Occipital lobe (tissue), 2 donors: ENCODE data around the gene POU3F1. TPM values are rescaled to one million over a fixed set of nuclear protein-coding genes. Genes with fewer than 3 reads are reported as not detected.
"Not testable (repeated sequence)": the region's sequence is repeated elsewhere in the genome, so short reads cannot be mapped to it uniquely, and the experiment has no call there.

Experiments used
- DNase-seq: peaks from one replicate; lab custom pipeline; 2025; lab: John Stamatoyannopoulos, UW
- total RNA-seq: library from RNA; depleted of rRNA; stranded (reverse); fragments of >200 nt; gene quantifications from one replicate; pipeline ENCODE4 v1.2.3, GENCODE V29; 2014

POU3F1 gene
- total RNA-seq, 1 donor from 2014 or later, result 9.4 TPM

DNA sequence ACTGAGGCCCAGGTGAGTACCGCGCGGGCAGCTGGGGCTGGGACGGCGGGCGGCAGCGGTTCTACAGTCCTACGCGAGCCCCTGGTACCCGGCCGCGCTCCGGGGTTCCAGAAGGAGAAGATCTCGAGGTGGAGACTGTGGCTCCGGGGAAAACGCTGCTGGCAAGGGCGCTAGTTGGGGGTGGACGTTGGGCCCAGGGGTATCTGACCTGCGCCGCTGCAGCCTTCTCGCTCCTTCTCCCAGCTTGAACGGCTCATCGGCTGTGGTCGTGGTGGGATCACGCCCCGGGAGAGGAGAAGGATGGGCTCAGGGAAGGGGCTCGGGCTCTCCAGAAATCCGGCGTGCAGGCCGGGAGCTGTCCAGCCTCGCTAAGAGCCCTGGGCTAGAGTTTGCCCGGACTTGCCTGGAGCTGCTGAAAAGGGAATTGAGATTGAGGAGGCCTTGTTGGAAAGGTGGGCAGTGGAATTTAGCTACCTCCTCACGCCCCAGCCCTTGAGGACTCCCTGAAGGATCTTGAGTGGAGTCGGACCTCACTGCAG is 1.1 kb upstream of the POU3F1 start:
- no peak for DNase-seq

DNA sequence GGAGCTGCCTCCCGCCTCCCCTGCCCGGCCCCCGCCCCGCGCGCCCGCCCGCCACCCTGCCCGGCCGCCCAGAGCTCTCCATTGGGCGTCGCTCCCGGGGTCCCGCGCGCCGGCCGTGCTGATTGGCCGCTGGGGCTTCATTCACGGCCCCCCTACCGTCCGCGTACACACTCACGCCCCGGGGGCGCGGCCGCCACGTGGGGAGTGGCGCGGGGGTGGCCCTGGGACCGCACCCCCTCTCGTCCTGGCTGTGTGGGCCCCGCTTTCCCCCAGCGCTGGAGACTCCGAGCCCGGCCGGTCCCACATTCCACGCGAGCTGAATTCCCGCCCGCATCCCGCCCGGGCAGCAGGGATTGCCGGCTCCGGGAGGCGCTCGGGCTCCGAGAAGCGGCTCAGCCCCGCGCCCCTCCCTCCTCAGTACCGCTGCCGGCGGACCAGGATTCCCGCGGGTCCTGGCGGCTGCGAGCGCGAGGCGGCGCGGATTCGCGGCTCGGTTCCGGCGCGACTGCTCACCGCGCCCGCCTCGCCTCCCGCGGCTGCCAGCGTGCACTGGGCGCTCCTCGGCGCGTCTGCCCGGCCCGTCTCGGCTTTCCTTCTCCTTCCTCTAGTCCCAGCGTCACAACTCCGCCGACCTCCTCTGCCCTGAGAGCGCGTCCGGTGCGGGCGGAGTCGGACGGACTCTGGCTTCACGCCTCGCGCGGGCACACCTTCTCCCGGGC is 450 bp upstream of the POU3F1 start:
- DNase-seq, result peak; percentile 91

DNA sequence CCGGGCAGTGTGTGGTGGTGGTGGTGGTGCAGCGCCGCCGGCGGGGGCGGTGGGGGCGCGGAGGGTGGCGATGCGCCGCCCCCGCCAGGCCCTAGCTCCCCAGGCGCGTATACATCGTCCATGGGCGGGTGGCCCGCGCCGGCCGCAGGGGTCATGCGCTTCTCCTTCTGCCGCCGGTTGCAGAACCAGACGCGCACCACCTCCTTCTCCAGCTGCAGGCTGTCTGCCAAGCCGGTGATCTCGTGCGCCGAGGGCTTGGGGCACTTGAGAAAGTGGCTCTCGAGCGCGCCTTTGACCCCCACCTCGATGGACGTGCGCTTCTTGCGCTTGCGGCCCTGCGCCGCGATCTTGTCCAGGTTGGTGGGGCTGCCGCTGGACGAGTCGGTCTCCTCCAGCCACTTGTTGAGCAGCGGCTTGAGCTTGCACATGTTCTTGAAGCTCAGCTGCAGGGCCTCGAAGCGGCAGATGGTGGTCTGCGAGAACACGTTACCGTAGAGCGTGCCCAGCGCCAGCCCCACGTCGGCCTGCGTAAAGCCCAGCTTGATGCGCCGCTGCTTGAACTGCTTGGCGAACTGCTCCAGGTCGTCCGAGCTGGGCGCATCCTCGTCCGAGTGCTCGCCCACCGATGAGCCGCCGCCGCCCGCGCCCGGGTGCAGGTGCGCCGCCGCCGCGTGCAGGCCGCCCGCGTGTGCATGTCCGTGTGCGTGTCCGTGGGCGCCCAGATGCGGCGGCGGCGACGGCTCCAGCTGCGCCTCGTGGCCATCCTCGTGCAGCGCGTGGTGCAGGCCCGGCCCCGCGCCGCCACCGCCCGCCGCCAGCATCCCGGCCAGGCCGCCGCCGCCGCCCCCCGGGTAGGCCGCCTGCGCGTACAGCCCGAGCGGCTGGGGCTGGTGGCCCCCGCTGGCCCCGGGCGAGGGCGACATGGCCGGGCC is 926 bp downstream of the POU3F1 start:
- DNase-seq, result no peak

DNA sequence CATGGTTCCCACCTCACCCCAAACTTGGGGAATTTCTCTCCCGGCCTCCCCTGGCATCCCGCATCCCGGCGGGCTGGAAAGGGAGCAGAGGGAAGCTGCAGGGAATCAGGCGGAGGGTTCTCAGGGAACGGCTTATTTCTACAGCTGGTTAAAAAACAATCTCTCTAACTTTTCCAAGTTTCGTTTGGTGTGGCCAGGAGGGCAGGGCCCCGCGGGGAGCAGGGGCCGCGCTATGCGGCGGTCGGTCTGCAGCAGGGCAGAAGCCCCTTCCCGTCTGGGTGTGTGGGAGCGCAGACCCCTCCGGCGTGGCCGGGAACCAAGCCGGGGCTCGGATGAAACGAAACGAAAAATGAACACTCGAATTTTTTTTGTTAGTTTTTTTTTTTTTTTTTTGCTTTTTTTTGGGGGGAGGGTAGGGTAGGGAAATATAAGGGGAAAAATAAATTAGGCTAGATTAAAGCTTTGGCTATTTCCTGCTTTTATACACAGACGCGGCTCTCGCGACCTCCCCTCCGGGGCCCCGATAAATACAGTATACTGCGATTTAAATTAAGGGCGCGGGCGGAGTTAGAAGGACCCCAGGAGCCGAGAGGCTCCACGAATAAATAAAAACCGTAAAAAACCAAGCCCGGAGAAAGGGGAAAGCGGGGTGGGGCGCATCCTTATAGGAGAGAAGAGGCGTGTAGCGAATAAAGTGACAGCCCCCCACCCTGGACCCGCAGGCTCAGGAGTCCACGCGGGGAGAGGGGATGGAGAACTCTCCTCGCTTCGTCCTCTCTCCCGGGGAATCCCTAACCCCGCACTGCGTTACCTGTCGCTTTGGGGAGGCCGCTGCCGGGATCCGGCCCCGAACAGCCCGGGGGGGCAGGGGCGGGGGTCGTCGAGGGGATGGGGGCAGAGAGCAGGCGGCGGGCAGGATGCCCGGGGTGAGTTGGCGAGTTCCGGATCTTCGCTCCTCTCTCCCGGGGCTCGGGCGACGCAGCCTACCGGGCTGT is 2.1 kb downstream of the POU3F1 start:
- DNase-seq, result no peak

DNA sequence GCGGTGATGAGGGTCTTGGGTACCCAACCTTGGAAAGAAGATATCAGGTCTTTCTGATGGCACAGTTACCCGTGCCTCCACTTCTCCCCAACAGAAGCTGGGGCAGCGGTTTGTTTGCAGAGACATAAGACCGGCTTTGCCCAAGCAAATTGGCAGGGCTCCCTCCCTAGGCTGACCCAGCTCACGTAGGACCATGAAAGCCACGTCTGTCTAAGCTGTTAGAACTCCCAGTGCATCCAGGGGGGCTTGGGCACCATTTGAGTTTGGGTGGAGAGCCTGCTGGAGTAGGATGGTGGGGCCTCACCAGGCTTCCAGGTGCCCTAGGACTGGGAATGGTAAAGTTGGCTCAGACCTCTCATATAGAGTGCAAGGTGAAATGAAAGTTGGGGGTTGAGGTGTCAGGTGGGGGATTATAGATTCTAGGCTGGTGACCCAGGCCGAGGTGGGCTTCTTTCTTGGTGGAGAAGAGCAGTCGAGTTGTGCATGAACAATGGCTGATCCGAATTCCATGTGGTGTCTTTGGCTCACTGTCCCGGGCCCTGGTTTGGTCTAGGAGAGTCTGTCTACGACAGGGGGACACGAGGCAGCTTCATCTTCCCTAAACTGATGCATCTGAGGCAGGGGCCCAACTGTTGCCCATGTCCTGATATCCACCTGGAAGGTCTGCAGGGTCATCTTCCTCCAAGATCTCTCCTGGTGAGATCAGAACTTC is 3.4 kb downstream of the POU3F1 start:
- no peak for DNase-seq

DNA sequence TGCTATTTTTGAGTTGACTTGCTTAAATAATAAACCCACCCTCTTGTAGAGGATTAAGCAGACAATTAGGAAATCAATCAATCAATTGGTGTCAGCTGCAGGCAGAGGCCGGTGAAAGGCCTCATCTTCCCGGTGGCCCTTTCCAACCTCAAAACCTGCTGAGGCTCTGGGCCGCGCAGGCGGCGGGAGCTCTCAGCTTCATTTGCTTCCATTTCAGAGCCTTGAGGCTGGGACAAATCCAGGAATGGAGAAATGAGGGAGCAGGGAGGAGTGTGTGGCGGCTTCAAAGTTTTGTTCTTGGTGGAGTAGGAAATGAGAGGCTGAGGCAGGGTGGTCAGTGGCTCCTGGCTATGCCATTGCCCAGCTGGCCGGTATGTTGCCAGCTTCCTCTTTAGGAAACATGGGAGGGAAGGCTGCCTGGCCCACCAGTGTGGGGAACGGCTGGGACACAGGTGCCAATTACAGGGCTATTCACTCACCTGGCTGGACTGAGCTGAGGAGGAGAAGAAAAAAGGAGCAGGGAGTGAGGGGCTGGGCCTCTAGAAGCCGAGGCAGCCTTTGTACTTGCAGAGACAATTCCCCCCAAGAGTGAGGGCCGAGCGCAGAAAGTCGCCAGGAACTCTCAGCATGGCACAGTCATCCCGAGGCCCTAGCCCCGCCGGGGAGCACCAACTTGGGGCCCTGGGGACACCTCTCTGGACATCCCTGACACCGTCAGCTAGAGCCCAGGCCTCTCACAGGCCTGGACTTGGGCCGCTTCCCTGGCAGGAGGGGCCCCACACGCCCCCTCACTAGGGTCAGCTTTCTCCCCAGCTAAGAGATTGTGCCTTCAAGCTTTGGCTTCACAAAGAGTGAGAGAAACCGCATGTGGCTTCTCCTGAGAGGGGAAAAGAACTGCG is 4.4 kb downstream of the POU3F1 start:
- no peak for DNase-seq

DNA sequence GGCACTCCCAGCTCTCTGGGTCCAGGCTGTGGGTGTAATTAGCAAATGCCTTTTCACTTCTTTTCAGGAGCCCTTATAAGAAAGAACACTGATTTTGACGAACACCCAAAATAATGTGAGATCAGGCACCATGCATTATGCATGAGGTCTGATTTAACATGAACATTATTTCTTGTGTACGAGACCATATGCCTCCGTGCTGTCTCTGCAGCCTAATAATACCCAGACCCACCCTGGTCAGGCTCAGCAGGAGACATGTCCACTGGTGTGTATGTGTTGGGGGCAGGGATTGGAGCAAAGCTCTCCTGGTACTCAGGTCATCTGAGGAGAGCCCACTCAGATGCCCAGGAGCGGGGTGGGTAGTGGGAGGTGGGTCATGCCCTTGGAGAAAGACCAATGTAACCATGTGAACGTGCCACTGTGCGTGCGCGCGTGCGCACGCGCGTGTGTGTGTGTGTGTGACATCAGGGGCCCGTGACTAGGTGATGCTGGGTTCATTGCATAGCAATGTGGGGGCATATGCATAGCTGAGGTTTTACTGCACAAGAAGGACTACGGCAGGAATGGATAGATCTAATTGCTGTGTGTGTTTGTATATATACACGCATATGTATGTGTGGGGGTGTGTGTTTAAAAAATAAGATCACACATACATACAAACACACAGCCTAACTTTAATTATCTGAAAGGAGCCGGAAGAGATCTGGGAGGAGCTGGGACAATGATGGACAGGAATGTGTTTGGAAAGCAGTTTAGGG is 7.1 kb downstream of the POU3F1 start:
- DNase-seq, result no peak

DNA sequence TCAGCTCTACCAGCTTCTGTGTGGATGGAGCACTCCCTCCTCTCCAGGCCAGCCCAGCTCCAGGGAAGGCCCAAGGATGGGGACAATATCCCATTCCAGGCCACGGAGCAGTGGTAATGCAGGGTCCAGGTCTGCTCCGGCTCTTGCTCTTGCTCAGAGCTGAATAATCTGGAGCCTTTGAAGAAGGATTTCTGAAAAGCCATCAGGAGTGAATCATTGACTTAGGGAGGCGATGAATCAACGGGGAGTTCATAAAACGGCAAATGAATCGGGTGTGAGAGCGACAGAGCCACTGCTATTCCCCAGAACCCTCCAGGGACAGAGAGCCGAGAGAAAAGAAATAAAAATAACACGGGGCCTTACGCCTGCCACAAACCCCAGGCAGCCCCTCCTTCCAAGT is 7.7 kb downstream of the POU3F1 start:
- DNase-seq, result no peak

DNA sequence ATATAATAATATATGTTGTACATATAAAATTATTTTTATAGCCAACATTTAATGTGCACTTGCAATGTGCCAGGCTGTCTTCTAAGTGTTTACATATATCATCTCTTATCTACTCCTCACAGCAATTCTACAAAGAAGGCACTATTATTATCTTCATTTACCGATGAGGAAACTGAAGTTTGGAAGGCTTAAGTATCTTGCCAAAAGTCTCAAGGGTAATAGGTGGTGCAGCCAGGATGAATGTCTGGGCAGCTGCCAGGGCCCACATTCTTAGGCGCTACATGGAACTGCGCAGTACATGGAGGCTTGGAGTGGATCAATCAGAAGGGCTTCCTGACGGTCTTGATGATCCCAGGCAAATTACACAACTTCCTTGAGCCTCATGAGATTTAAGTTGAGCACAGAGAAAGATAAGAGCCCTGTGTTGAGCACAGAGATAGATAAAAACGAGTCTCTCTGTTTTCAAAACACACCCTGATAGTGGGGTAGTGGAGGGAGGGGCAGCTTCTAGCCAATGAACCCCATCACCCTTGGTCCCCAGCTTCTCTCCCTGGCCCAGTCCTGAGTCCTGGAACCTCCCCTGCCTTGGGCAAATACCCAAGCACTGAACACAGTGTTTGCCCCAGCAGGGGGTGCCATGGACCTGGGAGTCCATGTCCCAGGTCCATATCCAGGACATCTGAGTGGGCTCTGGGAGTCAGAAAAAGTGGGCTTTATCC is 9.2 kb downstream of the POU3F1 start:
- DNase-seq, result no peak

DNA sequence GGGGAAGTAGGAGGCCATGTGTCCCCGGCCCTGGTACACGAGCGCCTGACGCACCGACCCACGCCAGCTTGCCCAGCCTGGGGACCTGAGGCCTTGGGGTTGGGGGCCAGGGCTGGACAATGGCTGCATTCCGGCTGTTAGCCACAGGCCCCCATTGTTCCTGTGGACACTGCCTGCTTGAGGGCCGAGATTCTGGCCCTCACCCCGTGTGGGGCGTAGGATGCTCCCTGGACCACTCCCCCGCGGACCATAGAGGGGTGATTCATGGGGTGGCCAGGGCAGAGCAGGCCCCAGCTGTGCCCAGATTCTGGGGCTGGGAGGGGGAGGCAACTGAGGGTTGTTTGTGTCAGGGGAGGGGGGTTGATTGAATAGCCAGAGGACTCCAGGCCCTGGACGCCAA is 11.7 kb downstream of the POU3F1 start:
- DNase-seq, result no peak

DNA sequence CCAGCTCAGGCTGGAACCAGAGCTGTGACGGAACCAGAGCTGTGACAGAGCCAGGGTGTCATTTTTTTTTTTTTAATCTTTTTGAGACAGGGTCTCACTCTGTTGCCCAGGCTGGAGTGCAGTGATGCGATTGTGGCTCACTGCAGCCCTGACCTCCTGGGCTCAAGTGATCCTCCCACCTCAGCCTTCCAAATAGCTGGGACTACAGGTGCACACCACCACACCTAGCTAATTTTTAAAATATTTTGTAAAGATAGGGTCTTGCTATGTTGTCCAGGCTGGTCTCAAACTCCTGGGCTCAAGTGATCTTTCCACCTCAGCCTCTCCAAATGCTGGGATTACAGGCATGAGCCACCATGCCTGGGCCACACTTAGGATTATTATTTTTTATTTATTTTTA is 13.6 kb downstream of the POU3F1 start:
- not testable (repeated sequence) for DNase-seq

DNA sequence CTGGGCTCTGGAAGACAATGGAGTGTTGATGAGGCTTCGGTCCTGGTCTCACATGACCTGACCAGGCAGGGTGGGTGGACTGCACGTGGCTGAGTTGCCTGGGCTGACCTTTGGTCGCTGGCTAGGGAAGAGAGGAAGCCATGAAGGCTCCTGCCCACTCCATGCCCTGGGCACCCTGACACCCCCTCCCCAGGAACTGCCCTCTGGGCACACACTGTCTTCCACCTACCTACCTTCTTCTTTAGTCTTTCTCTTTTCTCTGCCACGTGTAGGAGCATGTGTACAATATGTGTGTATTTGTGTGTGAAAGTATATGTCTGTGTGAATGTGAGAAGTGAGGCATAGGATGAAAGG is 15.1 kb downstream of the POU3F1 start:
- DNase-seq, result no peak

DNA sequence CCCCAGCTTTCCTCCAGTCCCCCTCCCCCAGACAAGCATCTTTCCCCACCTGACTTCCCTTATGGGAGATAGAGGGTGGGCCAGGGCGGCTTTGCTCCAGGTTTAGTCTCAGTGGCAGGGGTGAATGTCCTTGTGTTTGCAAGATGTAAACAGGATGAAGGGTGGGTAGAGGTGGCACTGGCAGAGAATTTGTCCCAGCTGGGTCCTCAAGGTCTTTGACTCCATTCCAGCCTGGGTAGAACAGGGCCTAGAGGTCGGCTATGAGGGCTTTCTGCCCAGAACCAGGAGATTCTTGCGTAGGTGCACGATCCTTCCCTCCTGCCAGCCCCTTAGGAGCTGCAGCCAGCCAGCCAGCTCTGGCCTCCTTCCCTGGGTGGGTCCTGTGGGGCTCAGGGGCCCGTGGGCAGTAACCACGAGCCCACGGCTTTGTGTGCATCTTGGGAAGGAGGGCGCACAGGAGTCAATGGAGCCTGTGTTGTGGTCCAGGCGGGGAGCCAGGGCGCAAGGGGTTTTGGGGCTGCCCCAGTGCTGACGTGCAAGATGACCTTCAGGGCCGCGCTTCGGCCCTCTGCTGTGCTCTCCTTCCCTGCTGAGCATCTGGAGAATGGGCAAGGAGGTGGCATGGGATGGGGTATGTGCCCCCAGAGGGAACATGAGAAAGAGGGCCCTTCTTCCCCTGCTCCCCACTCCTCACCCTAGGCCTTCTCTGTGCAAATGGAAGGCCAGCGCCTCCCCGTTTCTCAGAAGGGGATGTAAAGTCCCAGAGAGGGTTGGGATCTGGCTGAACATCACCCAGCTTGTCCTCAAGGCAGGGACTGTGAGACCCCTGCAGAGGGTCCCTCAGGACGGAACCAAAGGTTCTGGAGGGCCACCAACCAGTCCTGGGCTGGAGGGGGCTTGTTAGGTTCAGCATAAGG is 15.7 kb downstream of the POU3F1 start:
- no peak for DNase-seq

DNA sequence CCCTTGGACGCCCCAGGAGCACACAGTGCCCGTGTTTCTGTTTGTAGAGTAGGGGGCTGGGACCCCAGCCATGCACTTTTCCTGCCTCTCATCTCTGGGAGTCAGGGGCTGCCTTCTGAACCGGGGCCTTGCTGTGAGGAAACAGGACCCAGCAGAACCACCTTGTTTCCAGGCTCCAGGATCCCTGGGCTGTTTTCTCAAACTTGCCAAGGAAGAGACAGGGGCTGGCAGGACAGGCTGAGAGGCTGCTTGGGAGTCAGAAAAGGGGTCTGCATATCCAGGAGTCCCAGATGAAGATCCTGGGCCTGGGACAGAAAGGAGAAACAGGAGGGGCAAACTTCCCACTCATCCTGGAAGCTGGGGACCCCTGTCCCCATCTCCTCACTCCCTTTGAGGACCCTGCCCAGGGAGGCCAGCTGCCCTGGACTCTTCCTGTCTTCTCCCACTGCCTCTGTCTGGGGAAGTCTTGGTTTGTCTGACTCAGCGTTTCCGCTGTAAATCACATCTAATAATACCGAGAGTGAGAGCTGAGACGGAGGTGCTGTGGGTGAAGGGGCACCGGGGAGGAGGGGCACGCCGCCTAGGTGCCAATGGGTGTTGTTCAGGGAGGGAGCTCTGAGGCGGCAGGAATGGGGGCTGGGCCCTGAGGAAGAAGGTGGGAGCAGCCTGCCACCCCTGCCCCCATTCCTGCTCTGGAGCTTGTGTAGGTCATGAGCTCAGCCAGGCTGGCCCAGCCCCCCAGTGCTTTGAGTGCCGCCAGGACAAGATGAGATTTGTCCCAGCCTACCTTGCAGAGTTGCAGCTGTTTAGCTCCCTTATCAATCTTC is 16.7 kb downstream of the POU3F1 start:
- DNase-seq, result no peak

DNA sequence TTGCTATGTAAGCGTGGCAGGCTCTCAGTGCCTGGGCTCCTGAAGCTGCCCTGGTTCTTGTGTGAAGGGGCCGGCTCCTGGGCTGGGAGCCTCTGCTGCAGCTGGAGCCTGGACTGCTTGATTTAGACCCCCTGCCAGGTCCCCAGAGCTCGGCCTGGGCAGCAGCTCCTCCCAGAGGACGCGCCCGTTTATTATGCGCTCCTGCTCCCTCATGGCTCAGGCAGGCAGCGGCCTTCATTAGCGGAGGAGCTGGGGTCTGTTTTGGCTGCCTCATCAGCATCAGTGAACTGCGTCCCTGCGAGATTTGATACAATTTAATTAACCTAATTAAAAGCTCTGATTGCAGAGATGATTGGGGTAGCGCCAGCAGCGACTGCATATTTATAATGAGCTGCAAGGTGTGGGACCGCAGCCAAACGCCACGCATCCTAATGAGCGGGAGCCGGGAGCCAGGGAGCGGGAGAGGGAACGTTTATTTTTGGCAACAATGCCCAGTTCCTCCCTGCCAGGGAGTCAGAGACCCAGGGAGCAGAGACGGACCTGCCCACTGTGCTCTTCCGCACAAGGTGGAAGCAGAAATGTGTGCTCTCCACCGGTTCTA is 17.4 kb downstream of the POU3F1 start:
- DNase-seq, result no peak

DNA sequence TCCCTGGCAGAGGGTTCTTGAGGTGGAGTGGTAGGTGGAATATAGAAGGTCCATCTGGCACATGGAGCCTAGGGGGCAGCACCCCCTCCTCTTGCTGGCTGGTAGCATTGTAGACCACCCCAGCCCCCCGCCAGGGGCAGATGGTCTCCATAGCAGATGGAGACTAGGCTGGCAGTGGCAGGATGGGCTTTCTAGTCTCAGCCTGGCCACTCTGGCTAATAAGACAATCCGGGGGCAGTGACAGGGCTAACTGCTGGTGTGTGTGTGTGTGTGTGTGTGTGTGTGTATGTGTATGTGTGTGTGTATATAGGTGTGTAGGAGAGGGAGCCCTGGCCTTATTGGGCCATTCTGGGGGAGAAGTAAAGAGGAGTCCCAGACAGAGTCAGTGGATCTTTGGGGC is 17.9 kb downstream of the POU3F1 start:
- DNase-seq, result no peak
